NOMO-1 treated with DMSO at 0.1 percent for 48 hours (cell line): ENCODE data around the gene LYPD3.
"Not testable (repeated sequence)": the region's sequence is repeated elsewhere in the genome, so short reads cannot be mapped to it uniquely, and the experiment has no call there.

Experiments used
- DNase-seq: peaks from one replicate; lab custom pipeline; 2025; ENCODE audit not compliant: unreplicated experiment; lab: John Stamatoyannopoulos, UW

LYPD3 gene

GRCh38 chr19:43437284-43437683 lies 28.1 kb downstream of the LYPD3 start:
- not testable (repeated sequence) for DNase-seq

- no peak for DNase-seq
Measured at GRCh38 chr19:43435775-43436174, 29.6 kb downstream of the LYPD3 start.

GRCh38 chr19:43433689-43434088 lies 31.7 kb downstream of the LYPD3 start:
- no peak for DNase-seq

- no peak for DNase-seq
Measured at GRCh38 chr19:43433358-43433673, 32.1 kb downstream of the LYPD3 start.

- no peak for DNase-seq
Measured at GRCh38 chr19:43430976-43431375, 34.4 kb downstream of the LYPD3 start.

GRCh38 chr19:43430142-43430710 lies 35.2 kb downstream of the LYPD3 start:
- DNase-seq, result no peak

- no peak for DNase-seq
Measured at GRCh38 chr19:43429395-43429794, 36.0 kb downstream of the LYPD3 start.

GRCh38 chr19:43425567-43426392 lies 39.6 kb downstream of the LYPD3 start:
- DNase-seq, result peak; percentile 66

- no peak for DNase-seq
Measured at GRCh38 chr19:43423779-43424178, 41.6 kb downstream of the LYPD3 start.

- DNase-seq, result no peak
Measured at GRCh38 chr19:43422689-43423066, 42.7 kb downstream of the LYPD3 start.

- no peak for DNase-seq
Measured at GRCh38 chr19:43422000-43422688, 43.3 kb downstream of the LYPD3 start.

GRCh38 chr19:43420954-43421353 lies 44.5 kb downstream of the LYPD3 start:
- no peak for DNase-seq

GRCh38 chr19:43416951-43417623 lies 48.3 kb downstream of the LYPD3 start:
- peak; percentile 79 for DNase-seq

GRCh38 chr19:43414554-43414953 lies 50.9 kb downstream of the LYPD3 start, which contains the start of gene TEX101:
Gene TEX101 (plus strand): TSS chr19:43414890. CDS start chr19:43415920, 1,030 bp downstream.
- no peak for DNase-seq

GRCh38 chr19:43412441-43412840 lies 53.0 kb downstream of the LYPD3 start:
- DNase-seq, result no peak
